Gastrocnemius medialis (tissue), 4 donors: ENCODE data around the gene SMOC2. TPM values are rescaled to one million over a fixed set of nuclear protein-coding genes. Genes with fewer than 3 reads are reported as not detected.

ENCODE experiments used
- ATAC-seq, 2 donors: fragments of 150-250 bp; one replicate each; pipeline ENCODE4 v1.9.1; 2016
- DNase-seq, 2 donors: peaks; one replicate each; pipeline ENCODE4 v3.0.0-alpha.2; 2019
- H3K27ac ChIP-seq, 4 donors: fragments of 200-600 bp; sonication (generic); 1 replicate in 1 of 4; 2 replicates in 3 of 4; pipeline ENCODE4 v1.5.1; 2016 to 2018; ENCODE audit warnings: mild to moderate bottlenecking in 2 of 4, moderate library complexity in 1 of 4
- H3K27me3 ChIP-seq, 3 donors: fragments of 200-600 bp; sonication (generic) in 2 of 3; 1 replicate in 1 of 3; 2 replicates in 2 of 3; pipeline versions ENCODE4 v1.5.1 to v1.6.0; 2016 to 2019; ENCODE audit warnings: mild to moderate bottlenecking in 1 of 3, moderate library complexity in 1 of 3
- H3K36me3 ChIP-seq, 2 donors: fragments of 200-600 bp; sonication (generic) in 1 of 2; one replicate each; pipeline ENCODE4 v1.5.1; 2017 to 2018
- H3K4me1 ChIP-seq, 2 donors: fragments of 200-600 bp; sonication (generic) in 1 of 2; one replicate each; pipeline ENCODE4 v1.5.1; 2016 to 2017; ENCODE audit warnings: mild to moderate bottlenecking in 2 of 2
- H3K4me3 ChIP-seq, 4 donors: fragments of 200-600 bp; sonication (generic) in 3 of 4; 1 replicate in 1 of 4; 2 replicates in 3 of 4; pipeline ENCODE4 v1.5.1; 2016 to 2019; ENCODE audit warnings: mild to moderate bottlenecking in 2 of 4
- H3K9me3 ChIP-seq, 3 donors: fragments of 200-600 bp; sonication (generic) in 2 of 3; 1 replicate in 1 of 3; 2 replicates in 2 of 3; pipeline ENCODE4 v1.5.1; 2016 to 2019
- CTCF ChIP-seq, 5 experiments: fragments of 450-650 bp in 3 of 5; fragments of 200-600 bp in 2 of 5; sonication (generic) in 2 of 5; IDR thresholded peaks in 4 of 5; conservative IDR thresholded peaks in 1 of 5; 1 replicate in 4 of 5; 2 replicates in 1 of 5; pipeline ENCODE4 v1.5.1; 2016 to 2019; ENCODE audit warnings: antibody characterized with exemption in 5 of 5, mild to moderate bottlenecking in 3 of 5, moderate library complexity in 3 of 5
- POLR2A ChIP-seq, 2 donors: fragments of 450-650 bp; IDR thresholded peaks; one replicate each; pipeline ENCODE4 v1.6.1; 2017; ENCODE audit warnings: antibody characterized with exemption in 2 of 2, mild to moderate bottlenecking in 2 of 2, moderate library complexity in 2 of 2
- in situ Hi-C, 4 donors: fragments of 200-750 bp; cut with MboI; loops; one replicate each; pipeline versions ENCODE4 v1.15.0 to v1.8.0; 2017; ENCODE audit warnings: low sequenced_read_pairs in 4 of 4
- intact Hi-C: fragments of 100-400 bp; cut with DNase I; formaldehyde crosslinking; loops from one replicate; pipeline ENCODE4 v1.15.1; 2023; ENCODE audit warnings: low total_unique reads
- total RNA-seq, 4 donors: library from RNA; depleted of rRNA; stranded (reverse); fragments of >200 nt; gene quantifications; one replicate each; pipeline versions ENCODE4 v1.1.0 to v1.2.3, GENCODE V29; 2016

The SMOC2 gene
- total RNA-seq, 4 donors from 2014 or later: 7.2 to 34.4 (median 16.5) TPM

DNA sequence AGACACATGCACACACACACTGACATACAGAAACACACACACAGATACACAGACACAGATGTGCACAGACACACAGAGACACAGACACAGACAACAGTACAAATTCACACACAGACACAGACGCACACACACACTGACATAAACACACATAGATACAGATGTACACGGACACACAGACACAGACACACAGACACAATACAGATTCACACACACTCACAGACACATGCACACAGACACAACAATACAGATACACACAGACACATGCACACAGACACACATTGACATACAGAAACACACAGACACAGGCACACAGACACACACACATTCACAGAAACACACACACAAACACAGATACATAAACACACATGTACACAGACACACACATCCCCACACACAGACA lies 183.6 kb downstream of the SMOC2 start:
- Histone ChIP-seq H3K27ac (no peak overlapping the region), H3K9me3 (no peaks in the 10 kb centered on the region), H3K27me3 (peaks cover 0 to 4% (median 0%) of the 10 kb centered on the region in 3 donors), H3K4me1 (no peaks in the 10 kb centered on the region), H3K4me3 (no peak overlapping the region), H3K36me3 (no peaks in the 10 kb centered on the region)
- ATAC-seq (no peak), DNase-seq (no peak)
- intact Hi-C loops: no loop called here
- in situ Hi-C loops: no loop called here
- TF ChIP-seq POLR2A (IDR thresholded peaks at IDR 0.05) (no peak), CTCF (IDR thresholded peaks at IDR 0.05 in 4 of 5, conservative IDR thresholded peaks at IDR 0.05 in 1 of 5) (no peak)

DNA sequence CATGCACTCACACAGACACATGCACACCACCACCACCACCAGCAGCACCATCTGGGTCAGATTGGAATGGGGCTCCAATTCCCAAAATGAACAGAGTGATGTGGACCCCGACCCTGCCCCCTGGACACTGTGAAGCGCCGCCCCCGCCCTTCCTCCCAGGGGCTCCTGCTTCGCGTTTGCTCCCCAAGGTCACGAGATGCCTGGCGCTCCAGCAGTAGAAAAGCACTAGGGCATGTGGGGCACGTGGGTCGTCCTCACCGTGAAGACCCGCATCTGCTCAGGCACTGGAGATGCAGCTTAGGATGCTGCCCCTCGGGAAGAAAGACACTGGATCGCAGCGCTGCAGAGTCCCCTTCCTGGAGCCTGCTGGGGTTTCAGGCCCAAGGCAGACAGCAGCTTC lies 184.0 kb downstream of the SMOC2 start:
- Histone ChIP-seq H3K27me3 (peaks cover 0 to 4% (median 0%) of the 10 kb centered on the region in 3 donors), H3K36me3 (no peaks in the 10 kb centered on the region), H3K9me3 (no peaks in the 10 kb centered on the region), H3K4me1 (no peaks in the 10 kb centered on the region), H3K4me3 (no peak overlapping the region), H3K27ac (no peak overlapping the region)
- ATAC-seq (no peak), DNase-seq (no peak)
- no peak for TF ChIP-seq POLR2A (IDR thresholded peaks at IDR 0.05)
- no peak for TF ChIP-seq CTCF (IDR thresholded peaks at IDR 0.05 in 4 of 5, conservative IDR thresholded peaks at IDR 0.05 in 1 of 5)
- in situ Hi-C loops: no loop called here
- intact Hi-C loops: no loop called here

DNA sequence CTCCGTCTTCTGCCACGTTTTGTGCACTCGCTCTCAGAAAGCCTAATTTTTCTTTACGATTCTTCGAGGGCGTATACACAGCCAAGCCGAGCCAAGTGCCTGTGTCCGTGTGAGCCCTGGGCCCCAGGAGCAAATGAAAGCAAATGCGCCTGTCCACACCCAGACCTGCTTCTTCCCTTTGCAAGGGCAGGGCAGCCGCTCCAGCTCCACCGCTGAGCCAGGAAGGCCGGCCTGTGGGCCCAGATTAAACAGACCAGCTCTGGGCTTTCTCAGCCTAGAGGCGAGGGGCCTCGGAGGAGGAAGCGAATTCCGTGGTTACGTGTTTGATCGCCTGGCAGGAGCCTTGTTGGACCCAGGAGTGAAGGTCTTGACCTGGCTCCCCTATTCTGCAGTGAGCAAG lies 184.6 kb downstream of the SMOC2 start:
- DNase-seq (no peak), ATAC-seq (no peak)
- H3K4me3 ChIP-seq: no peak overlapping the region
- in situ Hi-C loops: no loop called here
- TF ChIP-seq CTCF (IDR thresholded peaks at IDR 0.05 in 4 of 5, conservative IDR thresholded peaks at IDR 0.05 in 1 of 5) (no peak), POLR2A (IDR thresholded peaks at IDR 0.05) (no peak)
- H3K9me3 ChIP-seq: no peaks in the 10 kb centered on the region
- H3K27me3 ChIP-seq: peaks cover 0 to 4% (median 0%) of the 10 kb centered on the region in 3 donors
- no peaks in the 10 kb centered on the region for H3K4me1 ChIP-seq
- intact Hi-C loops: no loop called here
- H3K27ac ChIP-seq: no peak overlapping the region
- no peaks in the 10 kb centered on the region for H3K36me3 ChIP-seq

GRCh38 chr6:168626046-168626602 lies 185.1 kb downstream of the SMOC2 start:
- DNase-seq (no peak), ATAC-seq (no peak)
- Histone ChIP-seq H3K9me3 (no peaks in the 10 kb centered on the region), H3K27me3 (peaks cover 0 to 3% (median 0%) of the 10 kb centered on the region in 3 donors), H3K4me1 (no peaks in the 10 kb centered on the region), H3K36me3 (no peaks in the 10 kb centered on the region), H3K27ac (no peak overlapping the region), H3K4me3 (no peak overlapping the region)
- intact Hi-C loops: no loop called here
- no peak for TF ChIP-seq CTCF (IDR thresholded peaks at IDR 0.05 in 4 of 5, conservative IDR thresholded peaks at IDR 0.05 in 1 of 5)
- no peak for TF ChIP-seq POLR2A (IDR thresholded peaks at IDR 0.05)
- in situ Hi-C loops: no loop called here
